KOPT-K1 (cell line): ENCODE data around the gene ARHGEF4.

Experiments used
- H3K27ac ChIP-seq: fragments of 200-600 bp; sonication (generic); 2 replicates; pipeline ENCODE4 v1.5.1; 2016; ENCODE audit warnings: antibody characterized with exemption, mild to moderate bottlenecking, low read depth, low read length; ENCODE audit not compliant: poor library complexity, severe bottlenecking
- H3K36me3 ChIP-seq: fragments of 200-600 bp; sonication (generic); 2 replicates; pipeline ENCODE4 v1.5.1; 2017; ENCODE audit warnings: antibody characterized with exemption, mild to moderate bottlenecking, low read length, moderate library complexity; ENCODE audit not compliant: insufficient read depth
- H3K9me3 ChIP-seq: fragments of 200-600 bp; sonication (generic); 2 replicates; pipeline ENCODE4 v1.5.1; 2017; ENCODE audit warnings: antibody characterized with exemption, low read length, mild to moderate bottlenecking; ENCODE audit not compliant: insufficient read depth, poor library complexity, severe bottlenecking

ARHGEF4 gene

DNA sequence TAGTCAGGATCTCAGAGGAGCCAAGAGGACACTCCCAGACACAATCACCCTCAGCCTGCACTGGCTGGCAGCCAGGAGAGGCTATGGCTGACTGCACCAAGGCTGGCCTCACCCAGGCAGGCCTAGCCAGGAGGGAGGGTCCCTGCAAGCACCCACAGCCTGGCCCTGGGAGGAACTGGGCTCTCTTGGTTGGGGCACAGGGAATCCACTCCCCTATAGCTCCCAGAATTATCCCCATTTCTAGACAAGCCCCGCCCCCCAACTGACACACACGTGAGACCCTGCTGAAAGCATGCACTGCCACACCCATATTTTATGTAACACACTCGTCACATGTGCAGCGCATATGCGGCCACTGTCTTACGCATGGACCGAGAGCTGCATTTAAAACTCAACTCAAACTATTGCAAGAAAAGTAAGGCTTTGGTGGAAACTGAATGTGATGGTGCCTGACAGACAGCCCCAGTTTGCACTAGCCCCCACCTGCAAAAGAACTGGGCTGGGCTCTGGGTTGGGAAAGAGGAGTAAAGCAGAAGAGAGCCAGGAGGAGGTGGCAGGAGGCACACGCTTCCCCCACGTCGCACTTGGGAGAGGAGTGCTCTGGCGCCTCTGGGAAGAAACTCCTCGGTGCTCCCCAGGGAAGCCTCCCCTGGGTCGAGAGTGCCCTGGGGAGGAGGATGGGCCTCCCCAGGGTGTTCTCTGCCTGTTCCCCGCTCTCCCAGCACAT lies 28.9 kb upstream of the ARHGEF4 start:
- Histone ChIP-seq H3K9me3 (no peaks in the 10 kb centered on the region), H3K36me3 (no peaks in the 10 kb centered on the region), H3K27ac (no peak overlapping the region)

DNA sequence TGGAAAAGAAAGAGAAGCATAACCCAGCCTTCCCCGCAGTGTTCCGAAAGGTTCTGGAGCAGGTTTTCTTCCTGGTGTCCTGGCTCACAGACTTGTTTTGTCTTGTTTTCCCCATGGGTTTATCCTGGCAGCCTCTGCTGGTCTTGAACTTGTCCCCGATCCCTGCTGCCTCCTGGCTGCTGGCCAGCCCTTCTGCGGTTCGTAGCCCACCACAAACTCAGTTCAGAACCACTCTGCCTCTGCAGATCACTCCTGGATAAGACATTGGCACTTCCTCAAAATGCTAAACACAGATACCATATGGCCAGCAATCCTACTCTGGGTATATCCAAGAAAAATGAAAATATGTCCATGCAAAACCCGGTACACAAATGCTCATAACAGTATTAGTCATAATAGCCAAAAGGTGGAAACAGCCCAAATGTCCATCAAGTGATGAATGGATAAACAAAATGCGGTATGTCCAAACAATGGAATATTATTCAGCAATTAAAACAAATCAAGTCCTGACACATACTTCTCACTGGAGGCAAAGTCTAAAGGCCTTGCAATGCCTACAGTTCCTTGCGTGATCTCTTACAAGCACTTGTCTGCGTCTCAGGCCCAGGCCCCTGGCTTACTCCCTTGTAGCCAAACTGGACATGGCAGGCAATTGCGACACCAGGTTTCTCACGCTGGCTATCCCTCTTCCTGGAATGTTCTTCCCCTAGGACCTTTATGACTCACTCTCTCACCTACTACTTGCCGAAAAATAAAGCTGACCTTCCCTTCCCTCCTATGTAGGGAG lies 28.0 kb upstream of the ARHGEF4 start:
- Histone ChIP-seq H3K36me3 (no peaks in the 10 kb centered on the region), H3K27ac (no peak overlapping the region), H3K9me3 (no peaks in the 10 kb centered on the region)

DNA sequence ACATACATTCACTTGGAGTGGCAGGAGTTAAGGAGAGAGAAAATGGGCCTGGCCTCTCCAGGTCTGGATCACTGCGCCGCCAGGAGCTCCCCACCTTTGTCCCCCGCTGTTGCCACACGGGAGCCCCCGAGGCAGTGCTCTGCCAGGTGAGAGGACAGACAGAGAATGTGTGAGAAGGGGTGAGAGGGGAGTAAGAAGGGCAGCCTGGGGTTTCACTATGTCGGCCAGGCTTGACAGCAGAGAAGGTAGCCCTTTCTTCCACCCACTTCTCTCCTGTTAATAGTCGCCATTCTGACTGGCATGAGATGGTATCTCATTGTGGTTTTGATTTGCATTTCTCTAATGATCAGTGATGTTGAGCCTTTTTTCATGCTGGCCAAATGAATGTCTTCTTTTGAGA lies 26.2 kb upstream of the ARHGEF4 start:
- Histone ChIP-seq H3K9me3 (no peaks in the 10 kb centered on the region), H3K27ac (no peak overlapping the region), H3K36me3 (no peaks in the 10 kb centered on the region)

DNA sequence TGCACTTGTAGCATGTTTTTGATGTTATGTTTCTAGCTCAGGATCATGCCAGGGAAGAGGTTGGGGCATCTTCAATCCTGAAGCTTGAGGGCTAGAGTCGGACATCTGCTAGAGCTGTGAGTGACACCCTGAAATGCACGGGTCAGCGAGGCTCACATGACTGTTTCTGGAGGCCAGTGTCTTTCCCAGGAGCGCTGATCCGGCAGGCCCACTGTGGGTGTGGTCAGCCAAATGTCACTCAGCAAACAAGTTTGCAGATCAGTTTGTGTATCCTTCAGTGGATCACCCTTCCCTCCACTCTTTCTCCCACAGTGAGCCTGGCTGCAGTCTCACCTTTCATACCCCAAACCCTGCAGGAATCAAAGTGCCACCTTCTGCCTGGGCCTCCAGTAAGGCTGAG lies 23.0 kb upstream of the ARHGEF4 start:
- Histone ChIP-seq H3K27ac (no peak overlapping the region), H3K36me3 (no peaks in the 10 kb centered on the region)

DNA sequence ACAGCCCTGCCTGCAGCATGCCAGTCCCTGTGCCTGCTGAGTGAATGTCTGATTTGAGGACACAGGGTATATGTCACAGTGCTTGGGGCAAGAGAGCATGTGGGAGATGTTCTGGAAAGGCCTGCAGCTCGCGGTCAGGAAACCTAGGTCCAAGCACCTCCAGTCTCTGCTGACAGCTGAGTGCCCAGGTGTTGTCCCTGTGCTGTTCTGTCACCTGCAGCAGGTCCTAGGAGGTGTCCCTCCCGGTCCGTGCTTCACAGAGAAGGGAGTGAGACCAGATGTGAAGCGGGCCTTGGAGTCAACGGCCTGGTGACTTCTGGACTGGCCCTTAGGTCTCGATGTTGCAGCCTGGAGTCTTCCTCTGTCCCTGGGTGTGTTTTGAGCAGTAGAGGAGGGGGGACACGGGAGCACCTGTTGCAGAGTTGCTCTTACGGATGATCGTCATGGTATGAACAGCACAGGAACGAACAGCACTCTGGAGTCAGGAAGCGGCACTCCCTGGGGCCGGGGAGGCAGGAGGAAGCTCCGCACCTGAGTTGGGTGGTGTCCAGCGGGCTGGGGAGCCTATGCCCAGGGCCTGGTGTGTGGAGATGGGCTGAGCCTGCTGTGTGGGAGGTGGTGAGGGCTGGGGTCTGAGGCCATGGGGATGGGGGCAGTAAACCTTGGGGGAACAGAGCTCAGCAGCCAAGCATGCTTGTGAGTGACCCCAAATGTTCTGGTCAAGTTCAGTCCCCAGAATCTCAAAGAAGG lies 21.6 kb upstream of the ARHGEF4 start:
- H3K27ac ChIP-seq: no peak overlapping the region
- H3K9me3 ChIP-seq: no peaks in the 10 kb centered on the region
- no peaks in the 10 kb centered on the region for H3K36me3 ChIP-seq

More for the DNA sequence above, 23.0 kb upstream of the ARHGEF4 start:
- no peaks in the 10 kb centered on the region for H3K9me3 ChIP-seq

DNA sequence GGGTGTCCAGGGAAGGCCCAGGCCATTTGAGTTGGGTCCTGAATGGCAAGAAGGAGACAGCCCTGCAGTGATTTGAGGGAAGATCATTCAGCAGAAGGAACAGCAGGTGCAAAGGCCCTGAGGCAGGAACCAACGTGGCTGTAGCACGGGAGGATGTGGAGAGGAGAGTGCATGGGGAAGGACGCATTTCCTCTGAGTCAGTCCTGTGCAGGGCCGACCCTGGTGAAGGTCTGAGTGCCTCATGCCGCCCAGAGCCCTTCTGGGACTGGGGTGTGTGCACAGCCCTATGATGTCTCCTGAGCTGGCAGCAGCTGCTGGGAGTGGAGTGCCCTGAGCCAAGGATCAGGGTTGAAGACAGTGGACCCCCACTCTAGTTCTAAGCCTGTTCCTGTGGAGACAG lies 17.9 kb upstream of the ARHGEF4 start:
- H3K9me3 ChIP-seq: no peaks in the 10 kb centered on the region
- no peak overlapping the region for H3K27ac ChIP-seq
- no peaks in the 10 kb centered on the region for H3K36me3 ChIP-seq

DNA sequence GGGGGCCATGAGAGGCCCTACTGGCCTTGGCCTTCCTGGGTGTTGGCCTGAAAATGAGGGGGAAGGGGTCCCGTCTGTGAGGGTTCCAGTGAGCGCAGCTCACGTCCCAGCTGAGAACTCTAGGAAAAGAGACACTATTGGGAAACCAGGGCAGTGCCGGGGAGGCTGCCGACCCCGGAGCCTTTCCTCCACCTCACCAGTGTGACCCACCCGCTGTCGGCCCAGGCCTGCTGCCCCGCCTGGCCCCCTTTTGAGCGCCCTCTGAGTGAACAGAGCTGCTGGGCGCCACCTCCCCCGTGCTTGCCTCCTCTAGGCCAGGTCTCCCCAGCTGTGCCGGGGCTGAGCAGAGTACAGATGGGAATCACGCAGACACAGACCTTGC lies 17.5 kb upstream of the ARHGEF4 start:
- Histone ChIP-seq H3K9me3 (no peaks in the 10 kb centered on the region), H3K27ac (no peak overlapping the region), H3K36me3 (no peaks in the 10 kb centered on the region)

DNA sequence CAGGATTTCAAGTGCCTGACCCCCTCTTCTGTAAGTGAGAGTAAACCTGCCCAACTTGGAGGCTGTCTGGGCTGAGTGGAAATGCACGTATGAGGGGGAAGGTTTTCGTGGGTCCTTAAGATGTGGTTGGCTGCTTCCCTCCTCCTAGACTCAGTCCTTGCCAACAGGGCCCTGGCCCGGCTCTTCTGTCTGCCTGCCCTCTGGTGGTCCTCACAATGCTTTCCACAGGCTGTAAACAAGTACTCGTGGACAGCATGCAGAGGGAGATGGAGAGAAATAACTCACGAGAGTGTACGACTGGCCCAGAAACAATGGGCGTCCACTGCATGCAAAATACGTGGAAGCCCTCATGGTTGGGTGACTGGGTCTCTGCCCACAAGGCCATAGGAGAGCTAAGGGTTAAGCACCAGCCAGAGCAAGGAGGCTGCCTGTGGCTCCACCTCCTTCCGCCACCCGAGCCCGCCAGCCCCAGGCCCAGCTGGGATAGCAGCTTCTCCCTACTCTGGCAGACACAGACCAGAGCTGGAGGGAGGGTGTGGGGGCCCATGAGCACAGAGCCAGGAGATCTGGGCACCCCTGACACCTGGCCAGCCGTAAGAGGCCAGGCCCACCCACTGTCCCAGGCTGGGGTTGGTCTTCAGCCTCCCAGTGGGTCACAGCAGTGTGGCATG lies 17.0 kb upstream of the ARHGEF4 start:
- Histone ChIP-seq H3K9me3 (no peaks in the 10 kb centered on the region), H3K36me3 (no peaks in the 10 kb centered on the region), H3K27ac (no peak overlapping the region)

DNA sequence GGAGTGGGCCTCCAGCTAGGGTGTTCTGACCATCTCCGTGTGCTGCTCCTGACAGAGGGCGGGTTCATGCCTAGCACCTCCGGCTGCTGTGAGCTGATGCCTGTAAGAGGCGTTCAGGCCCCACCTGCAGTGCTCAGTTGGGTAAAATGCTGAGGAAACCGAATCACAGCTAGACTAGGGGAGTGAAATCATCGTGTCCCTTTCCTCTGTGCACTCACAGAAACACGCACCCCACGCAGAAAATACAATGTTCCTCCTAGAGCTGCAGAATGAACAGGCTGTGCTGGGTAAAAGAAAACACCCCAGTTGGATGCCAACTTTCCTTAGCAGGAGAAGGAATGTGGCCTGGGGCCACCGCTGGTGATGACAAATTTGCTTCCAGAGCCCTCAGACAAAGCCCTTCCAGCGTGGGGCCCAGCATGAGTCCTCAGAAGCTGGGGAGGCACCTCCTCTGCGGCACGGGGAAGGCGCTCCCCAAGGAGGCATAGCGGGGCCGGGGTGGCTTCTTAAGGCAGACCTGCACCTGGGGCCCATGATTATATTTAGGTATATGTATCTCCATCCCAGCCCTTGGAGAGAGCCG lies 16.3 kb upstream of the ARHGEF4 start:
- Histone ChIP-seq H3K36me3 (no peaks in the 10 kb centered on the region), H3K27ac (no peak overlapping the region)

DNA sequence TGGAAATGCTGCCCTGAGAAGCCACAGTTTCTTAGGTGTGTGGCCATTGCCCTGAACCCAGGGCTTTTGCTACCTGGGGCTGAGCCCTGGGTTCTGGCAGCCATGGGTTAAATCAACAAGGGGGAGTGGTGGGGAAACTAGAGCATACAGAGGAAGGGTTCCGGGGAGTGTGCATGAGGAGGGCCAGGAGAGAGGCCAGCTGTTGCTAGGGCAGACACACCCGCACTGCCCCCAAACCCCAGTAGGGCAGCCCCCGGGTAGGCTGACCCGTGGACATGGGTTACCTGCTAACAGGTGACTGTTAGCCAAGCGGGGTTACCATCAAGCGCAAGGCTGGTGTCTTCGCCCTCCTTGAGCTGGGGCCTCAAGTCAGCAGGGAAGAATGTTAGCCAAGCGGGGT lies 14.8 kb upstream of the ARHGEF4 start:
- Histone ChIP-seq H3K9me3 (no peaks in the 10 kb centered on the region), H3K36me3 (no peaks in the 10 kb centered on the region), H3K27ac (no peak overlapping the region)

More for the DNA sequence above, 16.3 kb upstream of the ARHGEF4 start:
- no peaks in the 10 kb centered on the region for H3K9me3 ChIP-seq

DNA sequence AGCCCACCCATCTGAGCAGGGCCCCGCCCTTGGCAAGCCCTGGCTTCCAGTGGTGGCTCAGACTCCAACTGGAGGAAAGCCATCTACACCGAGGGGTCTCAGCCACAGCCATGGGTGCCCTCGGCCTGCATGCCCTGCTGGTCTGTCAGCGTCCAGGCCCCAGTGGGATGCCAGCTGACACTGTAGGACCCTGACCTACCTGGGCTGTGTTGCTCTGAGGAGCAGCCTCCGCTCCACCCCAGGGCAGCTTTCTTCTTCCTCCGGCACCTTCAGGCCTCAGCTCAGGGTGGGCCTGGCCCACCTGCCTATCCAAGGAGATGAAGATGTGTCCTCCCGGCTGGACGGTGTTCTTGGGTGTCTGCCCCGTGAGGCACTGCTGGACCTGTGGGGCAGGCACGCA lies 13.9 kb upstream of the ARHGEF4 start:
- Histone ChIP-seq H3K27ac (no peak overlapping the region), H3K9me3 (no peaks in the 10 kb centered on the region), H3K36me3 (no peaks in the 10 kb centered on the region)

DNA sequence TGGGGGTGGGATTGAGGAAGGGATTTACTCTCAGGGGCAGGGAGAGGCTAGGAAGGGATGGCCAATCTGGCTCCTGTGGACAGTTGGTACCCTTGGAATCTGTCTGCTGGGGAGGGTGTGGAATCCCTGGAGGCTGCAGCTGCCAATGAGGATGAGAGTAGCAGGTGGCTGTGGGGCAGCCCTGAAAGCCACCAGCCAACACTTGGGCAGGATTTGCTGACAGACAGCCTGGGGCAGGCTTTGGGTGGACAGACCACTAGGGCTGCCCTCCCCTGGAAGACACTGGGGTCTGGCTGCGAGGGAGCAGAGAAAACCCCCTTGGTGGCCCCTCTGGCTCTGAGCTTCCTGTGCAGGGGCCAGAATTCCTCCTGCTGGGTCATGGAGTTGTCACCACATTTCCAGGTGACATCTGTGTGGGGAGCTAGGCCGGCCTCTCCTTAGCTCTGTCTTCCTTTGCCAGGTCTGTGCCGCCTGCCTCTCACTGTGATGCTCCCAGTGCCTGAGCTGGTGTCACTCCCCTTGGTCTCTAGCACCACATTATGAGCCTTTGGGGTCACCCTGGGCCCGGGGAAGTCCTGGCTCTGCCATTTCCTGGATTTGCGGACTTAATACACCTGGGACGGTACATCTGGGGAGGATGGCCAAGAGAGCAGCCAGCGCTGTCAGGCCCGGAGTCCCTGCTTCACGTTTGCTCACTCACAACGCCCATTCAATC lies 13.4 kb upstream of the ARHGEF4 start:
- Histone ChIP-seq H3K27ac (no peak overlapping the region), H3K36me3 (no peaks in the 10 kb centered on the region), H3K9me3 (no peaks in the 10 kb centered on the region)

DNA sequence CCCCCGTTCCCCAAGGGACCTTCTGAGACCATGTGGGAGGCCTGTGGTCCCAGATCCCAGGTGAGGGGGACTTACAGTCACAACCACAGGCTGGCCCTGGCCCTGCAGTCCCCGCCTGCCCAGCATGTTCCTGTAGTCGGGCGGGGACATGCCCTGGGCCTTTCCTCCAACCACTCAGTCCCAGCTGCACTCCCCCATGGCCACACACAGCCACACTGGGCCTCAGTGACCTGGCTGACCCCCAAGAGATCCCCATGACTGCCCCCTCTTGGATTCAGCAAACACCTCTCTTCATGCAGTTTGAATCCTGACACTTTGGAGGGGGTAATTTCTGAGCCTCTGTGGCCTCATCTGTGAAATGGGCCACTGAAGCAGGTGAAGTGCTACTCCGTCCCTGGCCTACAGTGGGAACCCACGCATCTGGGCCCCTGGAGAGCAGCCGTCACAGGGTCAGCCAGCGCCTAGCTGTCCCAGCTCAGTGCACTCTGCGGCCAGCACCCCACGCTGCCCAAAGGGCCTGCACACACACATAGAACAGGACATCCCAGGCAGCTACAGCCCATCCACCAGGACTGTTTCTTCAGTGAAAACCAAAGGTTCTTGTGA lies 12.7 kb upstream of the ARHGEF4 start:
- Histone ChIP-seq H3K27ac (no peak overlapping the region), H3K36me3 (no peaks in the 10 kb centered on the region), H3K9me3 (no peaks in the 10 kb centered on the region)

DNA sequence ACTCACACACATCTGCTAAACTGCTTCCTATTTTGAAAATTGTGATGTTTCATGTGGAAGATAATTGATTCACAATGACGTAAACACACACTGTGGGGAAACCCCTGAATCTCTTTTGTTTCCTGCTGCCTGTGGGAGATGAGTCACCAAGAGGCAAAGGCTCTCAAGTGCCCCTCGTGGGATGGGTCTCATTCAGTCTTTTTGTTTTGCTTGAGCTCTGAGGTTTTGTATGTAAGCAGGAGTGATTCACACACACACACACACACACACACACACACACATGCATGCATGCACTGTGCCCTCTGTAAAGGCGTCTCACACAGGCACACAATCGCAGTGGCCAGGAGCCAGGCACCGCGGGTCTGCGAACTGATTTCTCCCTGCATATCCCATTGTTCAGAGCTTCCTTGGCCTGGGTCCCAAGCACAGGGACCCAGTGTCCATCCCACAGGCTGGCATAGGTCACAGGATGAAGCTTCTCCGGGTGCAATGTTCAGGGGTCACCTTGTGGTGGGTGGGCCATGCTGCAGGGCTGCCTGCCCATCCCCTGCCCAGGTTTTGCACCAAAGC lies 12.1 kb upstream of the ARHGEF4 start:
- no peaks in the 10 kb centered on the region for H3K9me3 ChIP-seq
- no peaks in the 10 kb centered on the region for H3K36me3 ChIP-seq
- H3K27ac ChIP-seq: no peak overlapping the region
